ENCODE measurements around the gene ZNF496.
"Not testable (repeated sequence)": the region's sequence is repeated elsewhere in the genome, so short reads cannot be mapped to it uniquely, and the experiment has no call there.

Gene ZNF496

GRCh38 chr1:247268390-247269045, 63.1 kb downstream of the ZNF496 start:
- peak; percentile 8 for DNase-seq (ENCODE audit: low read depth, low spot score)

GRCh38 chr1:247266053-247266452, 65.6 kb downstream of the ZNF496 start:
- no peak for DNase-seq (ENCODE audit: low read depth, low spot score)
- H3K4me3 ChIP-seq (ENCODE audit: low read length), result no peak overlapping the region

More at GRCh38 chr1:247268390-247269045, 63.1 kb downstream of the ZNF496 start:
- H3K4me3 ChIP-seq (ENCODE audit: low read length), result no peak overlapping the region

GRCh38 chr1:247255772-247256171, 75.9 kb downstream of the ZNF496 start, which contains the start of gene VN1R5:
VN1R5 (plus strand) TSS chr1:247256072.
- H3K4me3 ChIP-seq (ENCODE audit: low read length); DNase-seq (ENCODE audit: low read depth, low spot score): not testable (repeated sequence)

- DNase-seq (ENCODE audit: low read depth, low spot score), result no peak
- H3K4me3 ChIP-seq (ENCODE audit: low read length), result no peak overlapping the region
These were observed 84.1 kb downstream of the ZNF496 start for GRCh38 chr1:247247568-247247967.

All from Jurkat, Clone E6-1 (cell line).